Body of pancreas (tissue), 4 donors: ENCODE data around the gene RELN.

Experiments
- CTCF ChIP-seq, 7 experiments: fragments of 450-650 bp in 4 of 7; fragments of 200-600 bp in 3 of 7; sonication (generic) in 3 of 7; IDR thresholded peaks; one replicate each; pipeline ENCODE4 v1.5.1; 2016 to 2019; ENCODE audit warnings: antibody characterized with exemption in 7 of 7
- POLR2A ChIP-seq, 3 donors: fragments of 450-650 bp; IDR thresholded peaks; one replicate each; pipeline ENCODE4 v1.6.1; 2016; ENCODE audit warnings: antibody characterized with exemption in 3 of 3, mild to moderate bottlenecking in 2 of 3

GRCh38 chr7:103657474-103657894, 332.0 kb downstream of the RELN start:
- TF ChIP-seq POLR2A (IDR thresholded peaks at IDR 0.05) (no peak), CTCF (IDR thresholded peaks at IDR 0.05) (no peak)
